NCI-H446 treated with DMSO at 0.1 percent for 48 hours (cell line): ENCODE results near the gene PPFIA2.
A peak's percentile ranks its signal among the peaks of the same experiment; 100 is the strongest.
"Not testable (repeated sequence)": the region's sequence is repeated elsewhere in the genome, so short reads cannot be mapped to it uniquely, and the experiment has no call there.

Source experiments
- DNase-seq: peaks from one replicate; lab custom pipeline; 2025; lab: John Stamatoyannopoulos, UW

PPFIA2 gene

DNA sequence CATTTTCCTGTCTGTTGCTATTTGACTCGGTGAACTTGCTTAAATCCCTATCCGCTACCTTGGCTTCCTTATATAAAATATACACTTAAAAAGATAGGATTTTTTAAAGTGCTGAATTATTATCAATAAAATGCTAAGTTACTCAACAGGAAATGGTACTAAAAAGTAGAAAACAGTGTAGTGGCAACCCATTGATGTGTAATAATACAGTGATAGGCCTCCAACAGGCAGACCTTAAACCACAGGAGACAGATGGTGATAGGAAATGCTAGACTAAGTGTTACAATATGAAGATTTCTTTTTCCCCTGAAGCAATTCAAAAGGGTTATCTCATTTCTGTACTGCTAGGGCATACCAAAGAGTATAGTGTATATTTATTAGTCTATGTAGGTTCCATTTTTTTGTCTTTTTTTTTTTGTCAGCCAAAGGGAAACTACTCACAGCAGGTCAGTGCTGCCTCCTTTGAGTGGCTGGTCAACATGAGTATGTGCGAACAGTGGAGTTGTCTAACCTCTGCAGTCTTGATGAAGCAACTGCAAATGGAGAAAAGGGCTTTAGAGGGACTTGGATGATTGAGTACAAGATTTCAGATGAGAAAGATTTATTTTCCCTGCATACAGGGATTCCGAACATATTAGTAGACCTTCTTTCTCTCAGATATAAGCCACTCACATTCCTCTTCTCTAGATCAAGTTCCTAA lies 497.5 kb downstream of the PPFIA2 start:
- DNase-seq: no peak

- no peak for DNase-seq
Observed at GRCh38 chr12:81259360-81259759, 499.8 kb downstream of the PPFIA2 start.

GRCh38 chr12:81257947-81258551 lies 501.1 kb downstream of the PPFIA2 start:
- peak; percentile 50 for DNase-seq

DNA sequence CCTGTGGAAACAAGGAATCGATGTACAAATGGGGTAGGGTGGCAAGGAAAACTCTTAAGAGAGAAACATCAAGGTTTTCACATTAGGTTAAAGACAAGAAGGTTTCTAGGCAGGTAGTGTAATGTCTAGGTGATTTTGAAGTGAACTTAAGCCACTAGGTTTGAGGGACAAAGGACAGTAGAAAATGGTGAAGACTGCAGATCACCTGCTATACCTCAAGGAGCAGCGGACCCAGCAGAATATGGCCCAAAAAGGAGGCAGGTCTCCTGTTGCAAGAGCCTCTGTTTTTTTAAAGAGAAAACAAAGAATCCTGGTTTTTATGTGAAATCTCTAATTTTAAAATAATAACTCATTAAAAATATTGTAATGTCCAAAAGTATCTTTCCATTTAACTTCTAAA lies 503.2 kb downstream of the PPFIA2 start:
- no peak for DNase-seq

DNA sequence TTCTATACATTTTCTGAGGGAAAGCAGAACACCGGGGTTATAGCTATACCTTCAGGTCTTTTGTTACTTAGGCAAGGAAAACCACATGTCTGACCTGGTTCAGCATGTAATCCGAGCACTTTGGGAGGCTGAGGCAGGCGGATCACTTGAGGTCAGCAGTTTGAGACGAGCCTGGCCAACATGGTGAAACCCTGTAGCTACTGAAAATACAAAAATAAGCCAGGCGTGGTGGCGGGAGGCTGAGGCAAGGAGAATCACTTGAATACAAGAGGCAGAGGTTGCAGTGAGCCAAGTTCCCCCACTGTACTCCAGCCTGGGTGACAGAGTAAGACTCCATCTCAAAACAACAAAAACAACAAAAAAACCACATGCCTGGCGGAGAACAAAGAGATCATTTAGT lies 503.7 kb downstream of the PPFIA2 start:
- DNase-seq: no peak

DNA sequence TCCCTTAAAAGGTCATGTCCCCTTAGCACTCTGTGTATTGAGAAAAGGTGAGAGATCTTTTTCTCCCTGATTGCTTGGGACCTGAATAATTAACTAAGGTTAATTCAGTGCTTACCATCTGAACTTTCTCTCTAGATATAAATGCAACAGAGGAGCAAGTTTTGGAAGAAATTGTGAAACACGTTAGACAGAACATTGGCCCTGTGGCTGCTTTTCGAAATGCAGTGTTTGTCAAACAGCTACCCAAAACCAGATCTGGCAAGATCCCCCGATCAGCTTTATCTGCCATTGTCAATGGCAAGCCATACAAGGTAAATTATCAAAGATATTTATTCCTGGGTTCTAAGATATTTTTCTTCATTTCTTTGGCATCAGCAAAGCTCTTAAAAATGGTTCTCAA lies 505.8 kb downstream of the PPFIA2 start:
- no peak for DNase-seq

DNA sequence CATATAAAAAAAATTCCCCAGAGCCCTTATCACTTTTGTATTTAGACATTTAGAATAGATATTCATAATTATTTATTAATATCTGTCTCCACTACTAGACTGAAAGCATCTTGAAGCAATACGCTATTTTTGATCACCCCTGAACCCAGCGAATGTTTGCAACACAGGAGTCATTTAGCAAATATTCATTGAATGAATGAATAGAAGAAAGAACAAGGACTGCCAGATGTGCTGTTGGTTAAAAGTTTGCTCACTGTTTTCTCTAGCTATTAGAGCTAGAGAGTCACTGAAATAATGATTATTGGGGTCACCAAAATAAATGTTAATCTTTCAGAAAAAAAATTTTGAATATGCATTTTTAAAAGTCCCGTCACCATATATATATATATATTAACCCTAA lies 506.9 kb downstream of the PPFIA2 start:
- no peak for DNase-seq

- peak; percentile 76 for DNase-seq
Observed at GRCh38 chr12:81249976-81250375, 509.2 kb downstream of the PPFIA2 start.

- DNase-seq: no peak
Observed at GRCh38 chr12:81245907-81246570, 513.1 kb downstream of the PPFIA2 start.

GRCh38 chr12:81245458-81245857 lies 513.7 kb downstream of the PPFIA2 start:
- DNase-seq: no peak

GRCh38 chr12:81231574-81232368 lies 527.4 kb downstream of the PPFIA2 start:
- no peak for DNase-seq

DNA sequence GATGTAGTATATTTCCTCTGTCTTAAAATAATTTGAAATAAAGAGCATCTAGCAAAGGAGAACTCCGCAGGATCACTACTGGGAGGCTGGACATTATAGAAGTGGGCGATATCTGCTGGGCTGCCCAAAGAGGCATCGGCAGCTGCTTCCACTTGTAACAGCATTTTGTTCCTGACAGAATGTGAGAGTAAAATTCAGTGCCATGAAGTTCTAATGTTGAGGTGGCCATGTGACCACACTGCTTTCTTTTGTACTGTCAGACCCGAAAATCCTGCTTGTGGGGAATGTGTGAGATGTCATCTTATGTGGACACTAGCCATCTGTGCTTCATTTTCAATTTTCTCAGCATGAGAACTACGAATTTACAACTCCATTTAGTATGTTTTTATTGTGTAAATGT lies 529.4 kb downstream of the PPFIA2 start:
- DNase-seq: no peak

- DNase-seq: no peak
Observed at GRCh38 chr12:81224626-81225025, 534.5 kb downstream of the PPFIA2 start.

- no peak for DNase-seq
Observed at GRCh38 chr12:81222846-81223592, 536.1 kb downstream of the PPFIA2 start.

GRCh38 chr12:81221681-81222080 lies 537.5 kb downstream of the PPFIA2 start:
- no peak for DNase-seq

DNA sequence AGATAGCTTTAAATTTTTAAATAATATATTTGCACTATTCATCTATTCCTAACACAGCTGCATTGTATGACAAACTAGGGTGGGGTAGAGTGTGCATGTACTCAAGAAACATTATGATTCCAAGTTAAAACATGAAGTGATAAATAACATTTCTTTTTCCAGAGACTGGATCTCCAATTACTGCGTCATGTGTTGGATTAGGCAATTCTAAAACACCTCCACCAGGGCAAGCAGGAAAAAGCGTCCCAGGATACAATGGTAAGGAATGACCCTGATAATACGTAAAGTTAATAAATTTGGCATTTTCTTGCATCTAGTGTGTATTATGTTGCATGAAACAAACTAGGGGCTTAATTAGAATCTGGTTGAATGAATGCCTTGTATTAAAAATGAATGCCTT lies 542.4 kb downstream of the PPFIA2 start:
- no peak for DNase-seq

DNA sequence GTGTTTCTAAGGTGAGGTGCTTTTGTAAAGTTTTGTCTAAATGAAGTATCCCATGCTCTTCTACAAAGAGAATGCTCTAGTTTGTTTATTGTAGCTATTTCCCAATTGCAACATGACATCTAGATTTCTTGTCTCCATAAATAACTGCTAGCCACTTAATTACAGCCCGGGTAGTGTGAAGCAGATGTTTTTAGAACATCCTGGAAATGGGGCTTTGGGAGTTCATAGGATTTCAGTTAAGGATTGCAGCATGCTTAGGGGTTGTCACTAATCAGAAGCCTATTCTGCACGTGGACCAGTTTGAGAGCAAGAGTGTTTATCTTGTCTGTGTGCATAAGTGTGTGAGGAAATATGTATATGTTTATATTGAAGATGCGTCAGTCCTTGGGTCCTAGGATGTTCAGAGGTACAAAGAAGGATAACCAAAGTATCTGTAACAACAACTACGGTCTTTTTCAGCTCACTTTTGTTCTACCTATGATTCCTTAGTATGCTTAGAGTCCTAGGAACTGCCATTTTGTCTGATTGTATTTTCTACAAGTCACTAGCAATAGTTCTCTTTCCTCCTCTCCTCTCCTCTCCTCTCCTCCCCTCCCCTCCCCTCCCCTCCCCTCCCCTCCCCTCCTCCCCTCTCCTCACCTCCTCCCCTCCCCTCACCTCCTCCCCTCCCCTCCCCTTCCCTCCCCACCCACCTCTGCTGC lies 546.0 kb downstream of the PPFIA2 start:
- no peak for DNase-seq

DNA sequence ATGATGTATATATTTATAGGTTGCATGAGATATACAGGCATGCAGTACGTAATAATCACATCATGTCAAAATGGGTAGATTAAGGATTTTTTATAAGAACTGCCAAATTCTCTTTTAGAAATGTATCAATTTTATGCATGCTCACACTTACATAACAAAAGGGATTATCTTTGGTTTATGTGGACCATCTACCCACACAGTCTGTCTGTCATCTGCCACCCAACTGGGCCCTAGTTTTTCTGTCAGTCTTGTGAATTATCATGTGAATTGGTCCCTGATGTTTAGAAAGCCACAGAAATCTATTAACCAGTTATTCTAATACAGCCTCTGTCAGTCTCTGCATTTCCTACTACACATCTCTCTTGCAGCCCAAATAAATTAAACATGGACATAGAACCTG lies 547.8 kb downstream of the PPFIA2 start:
- DNase-seq: no peak

DNA sequence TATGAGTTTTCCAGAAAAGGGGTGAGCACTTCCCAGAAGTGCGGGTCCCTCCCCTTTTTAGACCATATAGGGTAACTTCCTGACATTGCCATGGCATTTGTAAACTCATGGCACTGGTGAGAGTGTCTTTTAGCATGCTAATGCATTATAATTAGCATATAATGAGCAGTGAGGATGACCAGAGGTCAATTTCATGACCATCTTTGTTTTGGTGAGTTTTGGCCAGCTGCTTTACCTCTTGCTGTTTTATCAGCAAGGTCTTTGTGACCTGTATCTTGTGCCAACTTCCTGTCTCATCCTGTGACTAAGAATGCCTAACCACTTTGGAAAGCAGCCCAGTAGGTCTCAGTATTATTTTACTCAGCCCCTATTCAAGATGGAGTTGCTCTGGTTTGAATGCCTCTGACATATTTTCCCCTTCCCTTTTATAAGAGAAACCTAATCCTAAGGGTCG lies 549.4 kb downstream of the PPFIA2 start:
- DNase-seq: not testable (repeated sequence)

GRCh38 chr12:81209012-81209411 lies 550.1 kb downstream of the PPFIA2 start:
- DNase-seq: no peak
